Tibial artery (tissue), 4 donors: ENCODE data around the gene BAIAP2L1.

ENCODE experiments used
- DNase-seq, 2 donors: peaks; one replicate each; pipeline ENCODE4 v3.0.0-alpha.2; 2019
- H3K27ac ChIP-seq, 2 donors: fragments of 200-600 bp; sonication (generic) in 1 of 2; 1 replicate in 1 of 2; 2 replicates in 1 of 2; pipeline ENCODE4 v1.5.1; 2018 to 2019; ENCODE audit warnings: mild to moderate bottlenecking in 1 of 2
- H3K27me3 ChIP-seq, 2 donors: fragments of 200-600 bp; sonication (generic) in 1 of 2; one replicate each; pipeline versions ENCODE4 v1.5.1 to v1.6.0; 2016 to 2019
- H3K36me3 ChIP-seq, 3 donors: fragments of 200-600 bp; sonication (generic) in 2 of 3; one replicate each; pipeline ENCODE4 v1.5.1; 2016 to 2019; ENCODE audit warnings: mild to moderate bottlenecking in 2 of 3
- H3K4me1 ChIP-seq, 4 donors: fragments of 200-600 bp; sonication (generic) in 2 of 4; 1 replicate in 3 of 4; 2 replicates in 1 of 4; pipeline ENCODE4 v1.5.1; 2016 to 2019
- H3K4me3 ChIP-seq, 2 donors: fragments of 200-600 bp; sonication (generic) in 1 of 2; 1 replicate in 1 of 2; 2 replicates in 1 of 2; pipeline ENCODE4 v1.5.1; 2018 to 2019; ENCODE audit warnings: mild to moderate bottlenecking in 2 of 2
- H3K9me3 ChIP-seq, 3 donors: fragments of 200-600 bp; sonication (generic) in 1 of 3; one replicate each; pipeline ENCODE4 v1.5.1; 2016 to 2019
- intact Hi-C: fragments of 100-400 bp; cut with DNase I; formaldehyde crosslinking; loops from one replicate; pipeline ENCODE4 v1.15.0; 2023; ENCODE audit warnings: low total_unique reads
- TF ChIP-seq, protein P1 (sequence below), 2 experiments: fragments of 200-600 bp in 1 of 2; fragments of 450-650 bp in 1 of 2; IDR thresholded peaks; one replicate each; pipeline ENCODE4 v1.5.1; 2017 to 2019; ENCODE audit warnings: antibody characterized with exemption in 2 of 2, mild to moderate bottlenecking in 1 of 2, moderate library complexity in 1 of 2

Gene BAIAP2L1

DNA sequence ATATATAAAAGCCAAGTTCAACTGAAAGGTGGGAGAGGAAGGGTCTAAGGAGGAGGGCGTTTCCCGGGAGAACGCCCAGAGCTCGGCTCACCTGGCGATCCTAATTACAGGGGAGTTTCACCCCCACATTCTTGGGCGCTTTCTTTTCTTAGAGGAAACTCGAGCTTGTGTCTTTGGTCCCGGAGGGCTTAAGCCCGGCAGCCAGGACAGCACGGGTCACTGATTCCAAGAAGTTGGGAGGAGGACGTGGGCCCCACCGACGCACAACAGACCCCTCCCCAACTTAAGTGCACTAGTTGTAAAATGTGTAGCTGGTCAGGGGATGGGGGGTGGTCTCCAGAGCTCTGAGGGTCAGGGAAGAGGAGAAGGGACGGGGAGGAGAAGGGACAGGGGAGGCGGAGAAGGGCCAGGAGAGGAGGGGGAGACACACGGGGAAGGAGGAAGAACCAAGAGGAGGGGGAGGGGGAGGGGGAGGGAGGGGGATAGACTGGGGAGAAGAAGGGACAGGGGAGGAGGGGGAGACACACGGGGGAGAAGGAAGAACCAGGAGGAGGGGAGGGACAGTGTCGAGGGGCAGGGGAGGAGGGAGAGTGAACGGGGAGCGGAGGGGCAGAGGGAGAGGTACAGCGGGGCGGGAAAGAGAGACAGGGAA, 874 bp downstream of the BAIAP2L1 start:
- DNase-seq = no peak
- no peaks in the 10 kb centered on the region for H3K9me3 ChIP-seq
- peak overlapping the region; percentile 35 to 57 for H3K4me3 ChIP-seq
- no peak overlapping the region for H3K27ac ChIP-seq
- peaks cover 0 to 42% of the 10 kb centered on the region in 2 donors for H3K27me3 ChIP-seq
- TF ChIP-seq, protein P1, sequence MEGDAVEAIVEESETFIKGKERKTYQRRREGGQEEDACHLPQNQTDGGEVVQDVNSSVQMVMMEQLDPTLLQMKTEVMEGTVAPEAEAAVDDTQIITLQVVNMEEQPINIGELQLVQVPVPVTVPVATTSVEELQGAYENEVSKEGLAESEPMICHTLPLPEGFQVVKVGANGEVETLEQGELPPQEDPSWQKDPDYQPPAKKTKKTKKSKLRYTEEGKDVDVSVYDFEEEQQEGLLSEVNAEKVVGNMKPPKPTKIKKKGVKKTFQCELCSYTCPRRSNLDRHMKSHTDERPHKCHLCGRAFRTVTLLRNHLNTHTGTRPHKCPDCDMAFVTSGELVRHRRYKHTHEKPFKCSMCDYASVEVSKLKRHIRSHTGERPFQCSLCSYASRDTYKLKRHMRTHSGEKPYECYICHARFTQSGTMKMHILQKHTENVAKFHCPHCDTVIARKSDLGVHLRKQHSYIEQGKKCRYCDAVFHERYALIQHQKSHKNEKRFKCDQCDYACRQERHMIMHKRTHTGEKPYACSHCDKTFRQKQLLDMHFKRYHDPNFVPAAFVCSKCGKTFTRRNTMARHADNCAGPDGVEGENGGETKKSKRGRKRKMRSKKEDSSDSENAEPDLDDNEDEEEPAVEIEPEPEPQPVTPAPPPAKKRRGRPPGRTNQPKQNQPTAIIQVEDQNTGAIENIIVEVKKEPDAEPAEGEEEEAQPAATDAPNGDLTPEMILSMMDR (IDR thresholded peaks at IDR 0.05) = no peak
- intact Hi-C loops = no loop called here
- peaks cover 0 to 17% (median 12%) of the 10 kb centered on the region in 4 donors for H3K4me1 ChIP-seq
- no peaks in the 10 kb centered on the region for H3K36me3 ChIP-seq

- no peak for DNase-seq
- Histone ChIP-seq H3K27me3 (peaks cover 0 to 42% of the 10 kb centered on the region in 2 donors), H3K4me1 (peaks cover 0 to 17% (median 12%) of the 10 kb centered on the region in 4 donors), H3K27ac (no peak overlapping the region), H3K4me3 (no peak overlapping the region), H3K36me3 (no peaks in the 10 kb centered on the region), H3K9me3 (no peaks in the 10 kb centered on the region)
- intact Hi-C loops = no loop called here
- TF ChIP-seq, protein P1 (IDR thresholded peaks at IDR 0.05) = no peak
These were observed 1.4 kb downstream of the BAIAP2L1 start for GRCh38 chr7:98399462-98399861.

DNA sequence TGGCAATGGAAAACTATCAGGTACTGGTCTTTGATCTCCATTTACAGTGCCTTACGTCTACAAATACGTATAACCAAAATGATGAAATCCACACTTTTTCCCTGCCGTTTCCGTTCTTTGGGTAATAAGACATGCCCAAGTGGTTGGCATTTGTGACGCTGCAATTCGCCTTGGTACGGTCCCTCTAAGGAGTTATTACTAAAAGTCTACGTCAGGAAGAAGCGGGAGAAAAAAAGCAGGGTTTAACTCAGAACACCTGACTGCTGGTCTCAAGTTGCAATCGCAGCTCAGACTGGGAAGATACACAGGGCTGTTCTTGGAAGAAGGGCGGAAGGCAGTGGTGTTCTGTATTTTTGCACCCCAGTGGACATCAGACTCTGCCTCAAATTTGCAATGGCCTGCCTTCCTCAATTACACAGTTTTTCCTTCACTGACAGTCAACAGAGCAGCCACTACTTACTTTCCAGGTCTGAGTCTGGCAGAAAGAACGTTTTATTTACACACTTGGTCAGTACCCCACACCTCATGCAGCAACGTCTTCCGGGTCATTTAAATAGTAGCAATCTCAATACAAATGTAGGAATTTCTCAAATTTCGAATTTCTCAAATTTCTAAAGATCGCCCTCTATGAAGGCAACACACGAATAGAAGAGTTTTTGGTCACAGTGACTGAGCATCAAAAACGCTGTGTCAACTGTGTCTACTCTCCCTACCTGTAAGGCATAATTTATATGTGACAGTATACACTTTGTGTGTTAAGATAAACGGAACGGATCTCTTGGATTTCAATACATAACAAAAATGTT, 2.1 kb downstream of the BAIAP2L1 start:
- no peaks in the 10 kb centered on the region for H3K36me3 ChIP-seq
- H3K27me3 ChIP-seq = peaks cover 0 to 42% of the 10 kb centered on the region in 2 donors
- DNase-seq = no peak
- H3K4me1 ChIP-seq = peaks cover 0 to 17% (median 12%) of the 10 kb centered on the region in 4 donors
- no peak overlapping the region for H3K27ac ChIP-seq
- no peak overlapping the region for H3K4me3 ChIP-seq
- intact Hi-C loops = no loop called here
- H3K9me3 ChIP-seq = no peaks in the 10 kb centered on the region
- TF ChIP-seq, protein P1 (IDR thresholded peaks at IDR 0.05) = no peak

GRCh38 chr7:98396768-98397167, 4.1 kb downstream of the BAIAP2L1 start:
- Histone ChIP-seq H3K27ac (no peak overlapping the region), H3K9me3 (no peaks in the 10 kb centered on the region), H3K4me1 (peaks cover 0 to 17% (median 12%) of the 10 kb centered on the region in 4 donors), H3K4me3 (no peak overlapping the region), H3K36me3 (no peaks in the 10 kb centered on the region), H3K27me3 (peaks cover 0 to 27% of the 10 kb centered on the region in 2 donors)
- TF ChIP-seq, protein P1 (IDR thresholded peaks at IDR 0.05) = no peak
- intact Hi-C loops = no loop called here
- no peak for DNase-seq

- peaks cover 0 to 11% (median 7%) of the 10 kb centered on the region in 4 donors for H3K4me1 ChIP-seq
- DNase-seq = no peak
- intact Hi-C loops = no loop called here
- TF ChIP-seq, protein P1 (IDR thresholded peaks at IDR 0.05) = no peak
- H3K36me3 ChIP-seq = no peaks in the 10 kb centered on the region
- peaks cover 0 to 19% of the 10 kb centered on the region in 2 donors for H3K27me3 ChIP-seq
- no peak overlapping the region for H3K27ac ChIP-seq
- no peaks in the 10 kb centered on the region for H3K9me3 ChIP-seq
- H3K4me3 ChIP-seq = no peak overlapping the region
These were observed 4.9 kb downstream of the BAIAP2L1 start for GRCh38 chr7:98395951-98396350.
